Measurements from ENCODE around the gene LIPT2.

LIPT2 gene

GRCh38 chr11:74444173-74444826, 49.2 kb downstream of the LIPT2 start:
- DNase-seq (ENCODE audit: insufficient read length) (no peak), FAIRE-seq (no peak)
- TF ChIP-seq TAF1 (IDR thresholded peaks at IDR 0.05; ENCODE audit: borderline replicate concordance, low read depth, low read length), result no peak
- no peak for TF ChIP-seq POLR2AphosphoS5 (IDR thresholded peaks at IDR 0.05; ENCODE audit: low read depth, low read length)
- no peak for TF ChIP-seq POLR2A (IDR thresholded peaks at IDR 0.05; ENCODE audit: low read depth, low read length)

GRCh38 chr11:74443071-74443864, 50.3 kb downstream of the LIPT2 start:
- no peak for DNase-seq (ENCODE audit: insufficient read length)
- no peak for TF ChIP-seq TAF1 (IDR thresholded peaks at IDR 0.05; ENCODE audit: borderline replicate concordance, low read depth, low read length)
- no peak for TF ChIP-seq POLR2AphosphoS5 (IDR thresholded peaks at IDR 0.05; ENCODE audit: low read depth, low read length)
- TF ChIP-seq POLR2A (IDR thresholded peaks at IDR 0.05; ENCODE audit: low read depth, low read length), result no peak
- FAIRE-seq, result no peak

- DNase-seq (ENCODE audit: insufficient read length), result no peak
- no peak for TF ChIP-seq POLR2AphosphoS5 (IDR thresholded peaks at IDR 0.05; ENCODE audit: low read depth, low read length)
- no peak for TF ChIP-seq TAF1 (IDR thresholded peaks at IDR 0.05; ENCODE audit: borderline replicate concordance, low read depth, low read length)
- no peak for FAIRE-seq
These were observed 50.9 kb downstream of the LIPT2 start for GRCh38 chr11:74442636-74443035.
